Mucosa of descending colon (tissue), 3 donors: Measurements from ENCODE around the gene SPIRE2. TPM values are rescaled to one million over a fixed set of nuclear protein-coding genes. Genes with fewer than 3 reads are reported as not detected.

ENCODE experiments used
- ATAC-seq: fragments of 200-7000 bp; cut with Tn5 transposase; one replicate; pipeline ENCODE4 v1.9.1; 2020; ENCODE audit warnings: mild to moderate bottlenecking, moderate library complexity
- DNase-seq, 3 donors: peaks; one replicate each; pipeline ENCODE4 v3.0.0-alpha.2; 2020
- H3K36me3 ChIP-seq: fragments of 200-600 bp; one replicate; pipeline ENCODE4 v1.8.0; 2021; ENCODE audit warnings: low read depth, mild to moderate bottlenecking
- H3K4me1 ChIP-seq: fragments of 200-600 bp; one replicate; pipeline ENCODE4 v1.8.0; 2021; ENCODE audit warnings: low read depth, mild to moderate bottlenecking
- H3K4me3 ChIP-seq: fragments of 200-600 bp; one replicate; pipeline ENCODE4 v1.8.0; 2021; ENCODE audit warnings: mild to moderate bottlenecking
- H3K9me3 ChIP-seq: fragments of 200-600 bp; one replicate; pipeline ENCODE4 v1.8.0; 2021; ENCODE audit warnings: mild to moderate bottlenecking
- intact Hi-C, 2 donors: fragments of 100-400 bp; cut with DNase I in 1 of 2; cut with micrococcal nuclease in 1 of 2; formaldehyde crosslinking; loops; one replicate each; pipeline versions ENCODE4 v1.11.0 to v1.11.1; 2022; cut with DNase I, micrococcal nuclease
- total RNA-seq, 3 donors: library from RNA; stranded (reverse); fragmentation: NEBNext Ultra II Directional in 2 of 3; extraction: Animal tissue kit (Norgen Biotek cat#: 25700) in 2 of 3; gene quantifications; one replicate each; pipeline versions ENCODE4 v1.2.1 to v1.2.4, GENCODE V29; 2021 to 2023
- TF ChIP-seq, protein P1 (sequence below): fragments of 200-600 bp; IDR thresholded peaks from one replicate; pipeline ENCODE4 v1.8.0; 2022; ENCODE audit warnings: antibody characterized with exemption, mild to moderate bottlenecking
- donor health status: DM: no; HTN: no; CAD: no; lungs with moderate emphysema.
- donor health status: DM: no; HTN: no; CAD: no.
- donor health status: DM: no; HTN: yes; CAD: no.

The SPIRE2 gene
- total RNA-seq, 3 donors from 2014 or later: 52.5 to 118 (median 84.2) TPM

DNA sequence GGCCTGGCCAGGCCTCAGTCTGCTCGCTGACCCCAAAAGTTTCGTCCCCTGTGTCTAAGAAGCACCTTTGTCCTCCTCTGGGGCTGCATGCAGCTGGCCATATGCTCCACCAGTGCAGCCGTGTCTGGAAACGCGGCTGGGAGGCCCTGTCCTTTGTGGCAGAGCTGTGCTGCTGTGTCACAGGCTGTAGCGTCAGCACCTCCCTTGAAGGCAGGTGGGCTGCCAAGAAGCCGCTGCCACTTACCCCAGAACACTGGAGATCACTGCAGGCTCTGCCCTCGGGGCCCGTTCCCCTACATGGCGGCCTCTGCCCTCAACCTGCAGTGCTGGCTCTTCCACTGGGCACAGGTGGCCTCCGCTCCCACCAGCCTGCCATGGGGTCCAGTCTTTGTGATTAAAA lies 74.7 kb downstream of the SPIRE2 start:
- intact Hi-C loops: no loop called here
- no peak for ATAC-seq
- no peaks in the 10 kb centered on the region for H3K4me1 ChIP-seq
- no peak overlapping the region for H3K4me3 ChIP-seq
- TF ChIP-seq, protein P1, sequence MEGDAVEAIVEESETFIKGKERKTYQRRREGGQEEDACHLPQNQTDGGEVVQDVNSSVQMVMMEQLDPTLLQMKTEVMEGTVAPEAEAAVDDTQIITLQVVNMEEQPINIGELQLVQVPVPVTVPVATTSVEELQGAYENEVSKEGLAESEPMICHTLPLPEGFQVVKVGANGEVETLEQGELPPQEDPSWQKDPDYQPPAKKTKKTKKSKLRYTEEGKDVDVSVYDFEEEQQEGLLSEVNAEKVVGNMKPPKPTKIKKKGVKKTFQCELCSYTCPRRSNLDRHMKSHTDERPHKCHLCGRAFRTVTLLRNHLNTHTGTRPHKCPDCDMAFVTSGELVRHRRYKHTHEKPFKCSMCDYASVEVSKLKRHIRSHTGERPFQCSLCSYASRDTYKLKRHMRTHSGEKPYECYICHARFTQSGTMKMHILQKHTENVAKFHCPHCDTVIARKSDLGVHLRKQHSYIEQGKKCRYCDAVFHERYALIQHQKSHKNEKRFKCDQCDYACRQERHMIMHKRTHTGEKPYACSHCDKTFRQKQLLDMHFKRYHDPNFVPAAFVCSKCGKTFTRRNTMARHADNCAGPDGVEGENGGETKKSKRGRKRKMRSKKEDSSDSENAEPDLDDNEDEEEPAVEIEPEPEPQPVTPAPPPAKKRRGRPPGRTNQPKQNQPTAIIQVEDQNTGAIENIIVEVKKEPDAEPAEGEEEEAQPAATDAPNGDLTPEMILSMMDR: no peak
- H3K9me3 ChIP-seq: no peaks in the 10 kb centered on the region
- DNase-seq: no peak
- H3K36me3 ChIP-seq: peaks cover 11% of the 10 kb centered on the region

GRCh38 chr16:89903908-89904515 lies 75.7 kb downstream of the SPIRE2 start:
- Histone ChIP-seq H3K4me1 (no peaks in the 10 kb centered on the region), H3K36me3 (peaks cover 10% of the 10 kb centered on the region), H3K4me3 (no peak overlapping the region), H3K9me3 (no peaks in the 10 kb centered on the region)
- intact Hi-C loops: no loop called here
- TF ChIP-seq, protein P1: no peak
- DNase-seq: no peak
- ATAC-seq: no peak

GRCh38 chr16:89904606-89905510 lies 76.6 kb downstream of the SPIRE2 start:
- DNase-seq (peak in 1 of 3 donors; percentile 47), ATAC-seq (peak; percentile 26)
- Histone ChIP-seq H3K4me3 (no peak overlapping the region), H3K36me3 (peaks cover 7% of the 10 kb centered on the region), H3K9me3 (no peaks in the 10 kb centered on the region), H3K4me1 (no peaks in the 10 kb centered on the region)
- TF ChIP-seq, protein P1: no peak
- intact Hi-C loops: no loop called here

DNA sequence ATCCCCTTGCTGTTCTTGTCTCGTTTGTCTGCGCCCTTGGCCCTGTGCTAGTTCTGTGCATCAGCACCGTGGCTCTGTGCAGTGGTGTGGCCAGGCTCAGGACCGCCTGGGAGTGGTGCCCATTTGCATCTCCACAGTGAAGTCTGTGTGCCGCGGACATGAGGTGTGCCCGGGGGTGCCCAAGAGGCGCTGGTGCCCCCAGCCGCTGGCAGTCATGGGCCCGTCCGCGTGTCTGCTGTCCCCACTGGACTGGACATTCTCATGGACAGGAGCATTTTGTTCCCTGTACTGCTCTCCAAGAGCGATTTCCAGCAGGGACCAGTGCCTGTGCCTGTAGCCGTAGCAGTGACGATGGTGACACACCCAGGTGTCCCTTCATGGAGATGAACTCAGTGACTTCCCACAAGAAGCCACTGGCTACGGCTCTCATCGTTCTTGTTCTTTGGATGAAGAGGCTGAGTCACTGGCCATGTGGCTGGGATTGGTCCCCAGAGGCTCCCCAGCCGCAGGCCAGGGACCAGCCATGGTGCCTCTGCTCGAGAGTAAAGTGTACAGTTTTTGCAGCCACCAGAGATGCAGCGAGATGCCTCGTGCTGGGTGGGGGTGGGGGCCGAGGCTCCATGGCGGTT lies 77.3 kb downstream of the SPIRE2 start:
- ATAC-seq: no peak
- Histone ChIP-seq H3K4me3 (no peak overlapping the region), H3K4me1 (no peaks in the 10 kb centered on the region), H3K36me3 (peaks cover 7% of the 10 kb centered on the region), H3K9me3 (no peaks in the 10 kb centered on the region)
- no peak for DNase-seq
- TF ChIP-seq, protein P1: no peak
- intact Hi-C loops: no loop called here

- Histone ChIP-seq H3K4me1 (no peaks in the 10 kb centered on the region), H3K36me3 (peaks cover 7% of the 10 kb centered on the region), H3K9me3 (no peaks in the 10 kb centered on the region), H3K4me3 (no peak overlapping the region)
- ATAC-seq (no peak), DNase-seq (no peak)
- TF ChIP-seq, protein P1: no peak
- intact Hi-C loops: no loop called here
Observed at GRCh38 chr16:89906140-89907025, 78.1 kb downstream of the SPIRE2 start.
